HUES64 (cell line): ENCODE results near the gene RRAS2.
"Not testable (repeated sequence)": the region's sequence is repeated elsewhere in the genome, so short reads cannot be mapped to it uniquely, and the experiment has no call there.

Experiments used
- H3K27ac ChIP-seq: 2 replicates; pipeline ENCODE4 v1.7.0; 2013; ENCODE audit warnings: low read depth, low read length, inconsistent platforms
- H3K27me3 ChIP-seq: 2 replicates; pipeline ENCODE4 v1.6.1; 2013; ENCODE audit warnings: mild to moderate bottlenecking, low read length; ENCODE audit not compliant: insufficient read depth
- H3K36me3 ChIP-seq: 2 replicates; pipeline ENCODE4 v1.6.1; 2013; ENCODE audit warnings: mild to moderate bottlenecking, low read length; ENCODE audit not compliant: insufficient read depth
- H3K4me1 ChIP-seq: 2 replicates; pipeline ENCODE4 v1.6.1; 2013; ENCODE audit warnings: mild to moderate bottlenecking, low read length, moderate library complexity; ENCODE audit not compliant: insufficient read depth
- H3K4me3 ChIP-seq: 2 replicates; pipeline ENCODE4 v1.5.1; 2013; ENCODE audit warnings: mild to moderate bottlenecking, low read length, moderate library complexity
- H3K9ac ChIP-seq: 2 replicates; pipeline ENCODE4 v1.6.1; 2013; ENCODE audit warnings: mild to moderate bottlenecking, low read depth, low read length
- H3K9me3 ChIP-seq: 2 replicates; pipeline ENCODE4 v1.6.1; 2013; ENCODE audit warnings: low read depth, low read length; ENCODE audit not compliant: insufficient read depth
- WGBS: fragments of 150-250, 120-280 bp; methylation state at CpG from one replicate; pipeline ENCODE4 v1.1.7; 2013; ENCODE audit warnings: missing lambda C conversion rate; 5-methylcytosine and 5-hydroxymethylcytosine counted together

Gene RRAS2

GRCh38 chr11:14354604-14355003 lies 4.4 kb downstream of the RRAS2 start:
- H3K9ac ChIP-seq, H3K4me3 ChIP-seq, H3K9me3 ChIP-seq, H3K27ac ChIP-seq, H3K36me3 ChIP-seq, H3K27me3 ChIP-seq: not testable (repeated sequence)
- H3K4me1 ChIP-seq = peaks cover 47% of the 10 kb centered on the region
- 97% methylated on average over 7 of the region's 7 CpGs for WGBS

GRCh38 chr11:14350716-14351238 lies 8.2 kb downstream of the RRAS2 start:
- Histone ChIP-seq H3K9ac (no peak overlapping the region), H3K4me3 (no peak overlapping the region), H3K9me3 (no peaks in the 10 kb centered on the region), H3K27me3 (no peaks in the 10 kb centered on the region), H3K27ac (peak overlapping the region; percentile 22; the same call in 1 of the 2 replicates), H3K4me1 (peaks cover 55% of the 10 kb centered on the region), H3K36me3 (0 out of 2 replicates have a peak, but pooled peaks cover 3% of the 10 kb centered on the region)
- 92% methylated on average over 3 of the region's 3 CpGs for WGBS

GRCh38 chr11:14350215-14350614 lies 8.8 kb downstream of the RRAS2 start:
- Histone ChIP-seq H3K9ac (no peak overlapping the region), H3K4me1 (peaks cover 55% of the 10 kb centered on the region), H3K36me3 (0 out of 2 replicates have a peak, but pooled peaks cover 3% of the 10 kb centered on the region), H3K27me3 (no peaks in the 10 kb centered on the region), H3K9me3 (no peaks in the 10 kb centered on the region), H3K27ac (peak overlapping the region; percentile 22; the same call in 1 of the 2 replicates), H3K4me3 (no peak overlapping the region)
- WGBS = 76% methylated on average over 2 of the region's 2 CpGs

GRCh38 chr11:14347991-14348390 lies 11.0 kb downstream of the RRAS2 start:
- Histone ChIP-seq H3K36me3 (0 out of 2 replicates have a peak, but pooled peaks cover 3% of the 10 kb centered on the region), H3K4me3 (peak overlapping the region; percentile 15; the same call in 1 of the 2 replicates), H3K27ac (peak overlapping the region; percentile 24; the same call in 1 of the 2 replicates), H3K9me3 (no peaks in the 10 kb centered on the region), H3K4me1 (peaks cover 60% of the 10 kb centered on the region), H3K27me3 (no peaks in the 10 kb centered on the region), H3K9ac (no peak overlapping the region)
- WGBS = 11% methylated on average over 1 of the region's 1 CpG

- H3K9ac ChIP-seq = no peak overlapping the region
- peaks cover 64% of the 10 kb centered on the region for H3K4me1 ChIP-seq
- H3K9me3 ChIP-seq = no peaks in the 10 kb centered on the region
- 91% methylated on average over 7 of the region's 7 CpGs for WGBS
- 0 out of 2 replicates have a peak, but pooled peaks cover 3% of the 10 kb centered on the region for H3K36me3 ChIP-seq
- H3K4me3 ChIP-seq = no peak overlapping the region
- H3K27me3 ChIP-seq = no peaks in the 10 kb centered on the region
- H3K27ac ChIP-seq = no peak overlapping the region
Measured at GRCh38 chr11:14347494-14347893, 11.5 kb downstream of the RRAS2 start.

GRCh38 chr11:14346303-14346955 lies 12.6 kb downstream of the RRAS2 start:
- Histone ChIP-seq H3K27ac (peak overlapping the region; percentile 43; the same call in 1 of the 2 replicates), H3K9me3 (no peaks in the 10 kb centered on the region), H3K4me3 (no peak overlapping the region), H3K27me3 (no peaks in the 10 kb centered on the region), H3K36me3 (0 out of 2 replicates have a peak, but pooled peaks cover 3% of the 10 kb centered on the region), H3K4me1 (peaks cover 69% of the 10 kb centered on the region), H3K9ac (no peak overlapping the region)
- 100% methylated on average over 1 of the region's 2 CpGs for WGBS

- Histone ChIP-seq H3K9me3 (no peaks in the 10 kb centered on the region), H3K4me3 (no peak overlapping the region), H3K36me3 (0 out of 2 replicates have a peak, but pooled peaks cover 3% of the 10 kb centered on the region), H3K9ac (no peak overlapping the region), H3K4me1 (peaks cover 75% of the 10 kb centered on the region), H3K27me3 (no peaks in the 10 kb centered on the region), H3K27ac (peak overlapping the region; percentile 43; the same call in 1 of the 2 replicates)
- 51% methylated on average over 1 of the region's 1 CpG for WGBS
Measured at GRCh38 chr11:14345668-14346067, 13.3 kb downstream of the RRAS2 start.

GRCh38 chr11:14345016-14345415 lies 14.0 kb downstream of the RRAS2 start:
- not testable (repeated sequence) for H3K27me3 ChIP-seq, H3K27ac ChIP-seq, H3K9me3 ChIP-seq, H3K9ac ChIP-seq, H3K4me3 ChIP-seq, H3K36me3 ChIP-seq
- peaks cover 73% of the 10 kb centered on the region for H3K4me1 ChIP-seq
- WGBS = 83% methylated on average over 4 of the region's 5 CpGs

- H3K27ac ChIP-seq = peak overlapping the region; percentile 98
- no peaks in the 10 kb centered on the region for H3K9me3 ChIP-seq
- no peak overlapping the region for H3K9ac ChIP-seq
Measured at GRCh38 chr11:14342906-14343305, 16.1 kb downstream of the RRAS2 start.

GRCh38 chr11:14341968-14342367 lies 17.0 kb downstream of the RRAS2 start:
- WGBS = 23% methylated on average over 2 of the region's 3 CpGs
- Histone ChIP-seq H3K9me3 (0 out of 2 replicates have a peak, but pooled peaks cover under 1% of the 10 kb centered on the region), H3K36me3 (0 out of 2 replicates have a peak, but pooled peaks cover 3% of the 10 kb centered on the region), H3K4me1 (peaks cover 83% of the 10 kb centered on the region), H3K27me3 (no peaks in the 10 kb centered on the region), H3K27ac (peak overlapping the region; percentile 98), H3K9ac (peak overlapping the region; percentile 81), H3K4me3 (peak overlapping the region; percentile 51)

More at GRCh38 chr11:14342906-14343305, 16.1 kb downstream of the RRAS2 start:
- peaks cover 76% of the 10 kb centered on the region for H3K4me1 ChIP-seq
- WGBS = no CpG with 5 or more reads among the region's 1 CpG
- no peaks in the 10 kb centered on the region for H3K27me3 ChIP-seq
- 0 out of 2 replicates have a peak, but pooled peaks cover 3% of the 10 kb centered on the region for H3K36me3 ChIP-seq
- no peak overlapping the region for H3K4me3 ChIP-seq

- Histone ChIP-seq H3K27me3 (no peaks in the 10 kb centered on the region), H3K9ac (peak overlapping the region; percentile 81), H3K9me3 (peaks cover 8% of the 10 kb centered on the region; the same call in 1 of the 2 replicates), H3K27ac (peak overlapping the region; percentile 98), H3K36me3 (no peaks in the 10 kb centered on the region), H3K4me1 (peaks cover 88% of the 10 kb centered on the region), H3K4me3 (peak overlapping the region; percentile 51)
- 9% methylated on average over 2 of the region's 2 CpGs for WGBS
Measured at GRCh38 chr11:14340721-14341120, 18.3 kb downstream of the RRAS2 start.
